ENCODE data around the gene RAPSN.

DNA sequence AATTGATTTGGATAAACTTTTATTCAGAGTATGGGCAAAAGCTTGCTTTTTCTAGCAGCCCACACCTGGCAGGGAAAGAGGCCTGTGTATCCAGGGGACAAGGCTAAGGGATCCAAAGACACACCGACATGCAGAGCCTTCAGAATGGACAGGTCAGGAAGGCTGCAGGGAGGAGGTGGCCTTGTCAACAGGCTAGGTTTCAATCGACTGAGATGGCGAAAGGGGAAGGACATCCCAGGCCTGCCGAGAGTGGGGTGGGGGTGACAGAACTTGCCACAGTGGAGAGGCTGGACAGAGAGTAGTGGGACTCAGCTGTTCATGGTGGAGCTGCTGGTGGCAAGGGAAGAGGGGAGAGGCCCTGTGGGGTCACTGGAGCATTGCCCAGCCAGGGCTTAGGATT lies 45.8 kb downstream of the RAPSN start:
- TF ChIP-seq, protein P1, sequence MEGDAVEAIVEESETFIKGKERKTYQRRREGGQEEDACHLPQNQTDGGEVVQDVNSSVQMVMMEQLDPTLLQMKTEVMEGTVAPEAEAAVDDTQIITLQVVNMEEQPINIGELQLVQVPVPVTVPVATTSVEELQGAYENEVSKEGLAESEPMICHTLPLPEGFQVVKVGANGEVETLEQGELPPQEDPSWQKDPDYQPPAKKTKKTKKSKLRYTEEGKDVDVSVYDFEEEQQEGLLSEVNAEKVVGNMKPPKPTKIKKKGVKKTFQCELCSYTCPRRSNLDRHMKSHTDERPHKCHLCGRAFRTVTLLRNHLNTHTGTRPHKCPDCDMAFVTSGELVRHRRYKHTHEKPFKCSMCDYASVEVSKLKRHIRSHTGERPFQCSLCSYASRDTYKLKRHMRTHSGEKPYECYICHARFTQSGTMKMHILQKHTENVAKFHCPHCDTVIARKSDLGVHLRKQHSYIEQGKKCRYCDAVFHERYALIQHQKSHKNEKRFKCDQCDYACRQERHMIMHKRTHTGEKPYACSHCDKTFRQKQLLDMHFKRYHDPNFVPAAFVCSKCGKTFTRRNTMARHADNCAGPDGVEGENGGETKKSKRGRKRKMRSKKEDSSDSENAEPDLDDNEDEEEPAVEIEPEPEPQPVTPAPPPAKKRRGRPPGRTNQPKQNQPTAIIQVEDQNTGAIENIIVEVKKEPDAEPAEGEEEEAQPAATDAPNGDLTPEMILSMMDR (IDR thresholded peaks at IDR 0.05; ENCODE audit: low read depth, low read length, poor library complexity, severe bottlenecking) = no peak
- TF ChIP-seq EZH2phosphoT487 (IDR thresholded peaks at IDR 0.05; ENCODE audit: borderline replicate concordance, low read length) = no peak
